Loucy (cell line): ENCODE results near the gene HRH2.

ENCODE experiments used
- EZH2phosphoT487 ChIP-seq: fragments of 200-600 bp; IDR thresholded peaks from 2 replicates; pipeline ENCODE4 v1.6.1; 2018; ENCODE audit warnings: antibody characterized with exemption, mild to moderate bottlenecking, moderate library complexity, borderline replicate concordance
- TF ChIP-seq, protein P1 (sequence below): fragments of 200-600 bp; sonication (generic); conservative IDR thresholded peaks from 2 replicates; pipeline ENCODE4 v1.5.1; 2014; ENCODE audit warnings: mild to moderate bottlenecking, antibody characterized with exemption, low read length

DNA sequence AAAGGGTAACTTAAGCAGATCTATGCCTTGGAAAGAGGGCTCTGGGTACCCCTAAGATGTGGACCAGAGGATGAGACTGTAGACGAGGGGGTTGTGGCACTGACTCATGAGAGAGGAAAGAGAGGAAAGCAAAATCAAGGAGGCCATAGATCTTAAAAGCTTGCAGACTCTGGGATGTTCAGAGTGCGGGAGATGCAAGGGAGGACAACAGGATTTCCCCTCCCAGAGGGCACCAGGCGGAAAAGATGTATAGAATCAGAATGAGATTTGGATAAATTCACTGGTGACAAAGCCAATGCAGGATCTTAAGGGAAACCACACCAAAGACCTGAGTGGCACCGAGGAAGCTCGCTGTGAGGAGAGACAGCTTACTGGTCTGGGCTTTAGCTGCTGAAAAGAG, 27.1 kb downstream of the HRH2 start:
- TF ChIP-seq, protein P1, sequence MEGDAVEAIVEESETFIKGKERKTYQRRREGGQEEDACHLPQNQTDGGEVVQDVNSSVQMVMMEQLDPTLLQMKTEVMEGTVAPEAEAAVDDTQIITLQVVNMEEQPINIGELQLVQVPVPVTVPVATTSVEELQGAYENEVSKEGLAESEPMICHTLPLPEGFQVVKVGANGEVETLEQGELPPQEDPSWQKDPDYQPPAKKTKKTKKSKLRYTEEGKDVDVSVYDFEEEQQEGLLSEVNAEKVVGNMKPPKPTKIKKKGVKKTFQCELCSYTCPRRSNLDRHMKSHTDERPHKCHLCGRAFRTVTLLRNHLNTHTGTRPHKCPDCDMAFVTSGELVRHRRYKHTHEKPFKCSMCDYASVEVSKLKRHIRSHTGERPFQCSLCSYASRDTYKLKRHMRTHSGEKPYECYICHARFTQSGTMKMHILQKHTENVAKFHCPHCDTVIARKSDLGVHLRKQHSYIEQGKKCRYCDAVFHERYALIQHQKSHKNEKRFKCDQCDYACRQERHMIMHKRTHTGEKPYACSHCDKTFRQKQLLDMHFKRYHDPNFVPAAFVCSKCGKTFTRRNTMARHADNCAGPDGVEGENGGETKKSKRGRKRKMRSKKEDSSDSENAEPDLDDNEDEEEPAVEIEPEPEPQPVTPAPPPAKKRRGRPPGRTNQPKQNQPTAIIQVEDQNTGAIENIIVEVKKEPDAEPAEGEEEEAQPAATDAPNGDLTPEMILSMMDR = no peak
- no peak for TF ChIP-seq EZH2phosphoT487
